ENCODE measurements around the gene RPS23. TPM values are rescaled to one million over a fixed set of nuclear protein-coding genes. Genes with fewer than 3 reads are reported as not detected.

The RPS23 gene
- total RNA-seq, 1 donor from 2014 or later: 2,334 TPM

DNA sequence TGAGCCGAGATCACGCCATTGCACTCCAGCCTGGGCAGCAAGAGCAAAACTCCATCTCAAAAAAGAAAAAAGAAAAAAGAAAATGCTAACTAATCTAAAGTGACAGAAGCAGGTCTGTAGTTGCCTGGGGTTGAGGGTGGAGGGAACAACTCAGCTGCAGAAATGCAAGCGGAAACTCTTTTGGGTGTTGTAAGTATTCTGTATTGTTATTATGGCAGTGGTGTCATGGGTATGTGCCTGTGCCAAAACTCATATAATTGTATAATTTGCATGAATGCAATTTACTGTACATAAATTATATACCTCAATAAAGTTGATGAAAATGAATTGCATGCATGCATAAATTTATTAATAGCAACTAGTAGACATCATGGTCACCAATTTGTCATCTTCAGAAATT lies 23.0 kb upstream of the RPS23 start:
- Histone ChIP-seq H3K4me3 (no peak overlapping the region), H3K4me1 (no peaks in the 10 kb centered on the region), H3K27me3 (no peaks in the 10 kb centered on the region), H3K9me3 (no peaks in the 10 kb centered on the region), H3K27ac (no peak overlapping the region), H3K36me3 (no peaks in the 10 kb centered on the region)
- DNase-seq (ENCODE audit: extremely low spot score in 2 of 2): no peak
- TF ChIP-seq POLR2A (IDR thresholded peaks at IDR 0.05) (no peak), POLR2AphosphoS5 (IDR thresholded peaks at IDR 0.05; ENCODE audit: insufficient read depth in 1 of 2, low read depth in 1 of 2) (no peak)
- TF ChIP-seq, protein P1, sequence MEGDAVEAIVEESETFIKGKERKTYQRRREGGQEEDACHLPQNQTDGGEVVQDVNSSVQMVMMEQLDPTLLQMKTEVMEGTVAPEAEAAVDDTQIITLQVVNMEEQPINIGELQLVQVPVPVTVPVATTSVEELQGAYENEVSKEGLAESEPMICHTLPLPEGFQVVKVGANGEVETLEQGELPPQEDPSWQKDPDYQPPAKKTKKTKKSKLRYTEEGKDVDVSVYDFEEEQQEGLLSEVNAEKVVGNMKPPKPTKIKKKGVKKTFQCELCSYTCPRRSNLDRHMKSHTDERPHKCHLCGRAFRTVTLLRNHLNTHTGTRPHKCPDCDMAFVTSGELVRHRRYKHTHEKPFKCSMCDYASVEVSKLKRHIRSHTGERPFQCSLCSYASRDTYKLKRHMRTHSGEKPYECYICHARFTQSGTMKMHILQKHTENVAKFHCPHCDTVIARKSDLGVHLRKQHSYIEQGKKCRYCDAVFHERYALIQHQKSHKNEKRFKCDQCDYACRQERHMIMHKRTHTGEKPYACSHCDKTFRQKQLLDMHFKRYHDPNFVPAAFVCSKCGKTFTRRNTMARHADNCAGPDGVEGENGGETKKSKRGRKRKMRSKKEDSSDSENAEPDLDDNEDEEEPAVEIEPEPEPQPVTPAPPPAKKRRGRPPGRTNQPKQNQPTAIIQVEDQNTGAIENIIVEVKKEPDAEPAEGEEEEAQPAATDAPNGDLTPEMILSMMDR (IDR thresholded peaks at IDR 0.05): no peak
- intact Hi-C loops (cut with DNase I): no loop called here

DNA sequence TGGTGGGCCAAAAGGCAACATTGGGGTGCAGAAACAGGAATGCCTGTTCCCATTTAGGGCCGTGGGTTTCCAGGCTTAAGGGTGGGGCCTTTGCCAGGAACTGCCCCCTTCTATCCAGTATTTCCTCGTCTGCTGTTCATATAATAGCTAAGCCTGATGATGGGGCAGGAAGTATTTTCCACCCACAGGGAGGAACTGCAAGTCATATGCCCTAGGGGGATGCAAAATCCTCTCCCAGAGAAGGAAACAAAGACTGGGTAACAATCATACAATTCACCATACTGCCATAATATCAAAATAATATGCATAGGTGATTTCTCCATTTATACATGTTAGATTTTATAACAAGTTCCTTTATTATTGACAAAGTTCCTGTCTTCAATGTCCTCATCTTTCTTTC lies 20.5 kb upstream of the RPS23 start:
- no peak for TF ChIP-seq POLR2A (IDR thresholded peaks at IDR 0.05)
- TF ChIP-seq POLR2AphosphoS5 (IDR thresholded peaks at IDR 0.05; ENCODE audit: insufficient read depth in 1 of 2, low read depth in 1 of 2): no peak
- TF ChIP-seq, protein P1 (IDR thresholded peaks at IDR 0.05): no peak
- no peak overlapping the region for H3K4me3 ChIP-seq
- intact Hi-C loops (cut with DNase I): no loop called here

DNA sequence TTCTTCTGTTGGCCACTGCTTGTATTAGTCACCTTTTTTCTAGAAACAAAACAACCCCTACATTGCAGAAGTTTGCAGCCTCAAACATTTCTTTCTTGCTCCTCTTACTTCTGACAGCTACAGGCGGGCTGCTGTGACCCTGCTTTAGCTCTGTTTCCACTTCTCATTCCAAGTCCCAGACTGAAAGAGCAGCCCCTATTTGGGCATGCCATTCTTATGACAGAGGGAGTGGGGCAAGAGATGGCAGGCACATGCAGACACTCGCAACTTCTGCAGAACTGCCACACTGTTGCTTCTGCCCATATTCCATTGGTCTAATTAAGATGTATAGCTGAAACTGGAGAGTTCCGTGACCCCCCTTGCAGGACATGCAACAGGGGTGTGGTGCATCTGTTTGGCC lies 19.6 kb upstream of the RPS23 start:
- no peak overlapping the region for H3K4me3 ChIP-seq
- no peaks in the 10 kb centered on the region for H3K4me1 ChIP-seq
- H3K27ac ChIP-seq: no peak overlapping the region
- intact Hi-C loops (cut with DNase I): no loop called here
- TF ChIP-seq POLR2AphosphoS5 (IDR thresholded peaks at IDR 0.05; ENCODE audit: insufficient read depth in 1 of 2, low read depth in 1 of 2): no peak
- TF ChIP-seq, protein P1 (IDR thresholded peaks at IDR 0.05): no peak
- TF ChIP-seq POLR2A (IDR thresholded peaks at IDR 0.05): no peak
- no peaks in the 10 kb centered on the region for H3K27me3 ChIP-seq
- no peak for DNase-seq (ENCODE audit: extremely low spot score in 2 of 2)
- no peaks in the 10 kb centered on the region for H3K36me3 ChIP-seq
- no peaks in the 10 kb centered on the region for H3K9me3 ChIP-seq

More for the DNA sequence above, 20.5 kb upstream of the RPS23 start:
- no peaks in the 10 kb centered on the region for H3K36me3 ChIP-seq
- no peaks in the 10 kb centered on the region for H3K9me3 ChIP-seq
- no peaks in the 10 kb centered on the region for H3K27me3 ChIP-seq
- no peak overlapping the region for H3K27ac ChIP-seq
- H3K4me1 ChIP-seq: no peaks in the 10 kb centered on the region
- DNase-seq (ENCODE audit: extremely low spot score in 2 of 2): no peak

DNA sequence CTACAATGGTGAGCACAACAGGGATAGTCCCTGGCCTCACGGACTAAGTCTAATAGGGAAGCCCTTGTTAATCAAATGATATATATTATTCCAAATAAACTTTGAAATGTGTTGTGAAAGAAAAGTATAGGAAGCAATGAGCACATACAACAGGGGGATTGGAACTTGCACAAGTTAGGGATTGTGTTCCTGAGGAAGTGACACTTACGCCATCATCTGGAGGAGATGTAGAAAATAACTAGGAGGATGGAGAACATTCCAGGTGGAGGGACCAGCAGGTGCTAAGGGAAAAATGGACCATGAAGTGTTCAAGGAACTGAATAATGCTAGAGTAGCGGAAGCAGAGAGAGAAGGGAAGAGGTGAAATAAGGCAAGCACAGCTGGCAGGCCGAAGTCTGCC lies 18.8 kb upstream of the RPS23 start:
- no peaks in the 10 kb centered on the region for H3K4me1 ChIP-seq
- DNase-seq (ENCODE audit: extremely low spot score in 2 of 2): no peak
- H3K4me3 ChIP-seq: no peak overlapping the region
- intact Hi-C loops (cut with DNase I): no loop called here
- H3K36me3 ChIP-seq: no peaks in the 10 kb centered on the region
- H3K9me3 ChIP-seq: no peaks in the 10 kb centered on the region
- no peaks in the 10 kb centered on the region for H3K27me3 ChIP-seq
- TF ChIP-seq POLR2AphosphoS5 (IDR thresholded peaks at IDR 0.05; ENCODE audit: insufficient read depth in 1 of 2, low read depth in 1 of 2) (no peak), POLR2A (IDR thresholded peaks at IDR 0.05) (no peak)
- TF ChIP-seq, protein P1 (IDR thresholded peaks at IDR 0.05): no peak
- no peak overlapping the region for H3K27ac ChIP-seq

DNA sequence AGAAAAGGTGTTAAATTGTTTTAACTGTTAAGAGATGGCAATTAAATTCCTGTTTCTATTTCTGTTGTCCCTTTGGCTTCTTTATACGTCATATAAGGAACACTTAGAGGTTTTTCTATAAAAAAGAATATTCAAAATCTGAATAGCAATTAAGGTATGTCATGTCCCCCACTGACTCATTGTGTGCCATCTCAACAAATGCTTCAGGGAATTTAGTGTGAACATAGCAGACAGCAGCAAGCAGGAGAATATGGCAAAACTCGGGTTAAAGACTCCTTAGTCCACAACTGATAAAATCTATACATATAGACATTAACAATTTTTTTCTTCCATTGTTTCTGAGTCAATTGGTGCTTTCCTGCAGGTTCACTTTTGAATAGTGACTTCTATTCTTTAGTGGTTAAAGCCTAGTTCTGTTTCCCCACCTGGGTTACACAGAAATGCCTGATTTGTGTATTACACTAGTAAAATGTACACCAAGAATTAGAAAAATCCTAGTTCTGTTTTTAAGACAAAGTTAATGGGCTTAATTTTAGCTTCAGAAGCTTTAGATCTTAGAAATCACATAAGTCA lies 17.9 kb upstream of the RPS23 start:
- no peak overlapping the region for H3K27ac ChIP-seq
- no peaks in the 10 kb centered on the region for H3K4me1 ChIP-seq
- no peaks in the 10 kb centered on the region for H3K9me3 ChIP-seq
- DNase-seq (ENCODE audit: extremely low spot score in 2 of 2): no peak
- intact Hi-C loops (cut with DNase I): no loop called here
- TF ChIP-seq, protein P1 (IDR thresholded peaks at IDR 0.05): no peak
- no peak for TF ChIP-seq POLR2AphosphoS5 (IDR thresholded peaks at IDR 0.05; ENCODE audit: insufficient read depth in 1 of 2, low read depth in 1 of 2)
- TF ChIP-seq POLR2A (IDR thresholded peaks at IDR 0.05): no peak
- H3K4me3 ChIP-seq: no peak overlapping the region
- H3K36me3 ChIP-seq: no peaks in the 10 kb centered on the region
- H3K27me3 ChIP-seq: no peaks in the 10 kb centered on the region
